HCT116 (cell line): ENCODE results near the gene PRKAR1A. TPM values are rescaled to one million over a fixed set of nuclear protein-coding genes. Genes with fewer than 3 reads are reported as not detected.

Experiments
- ATAC-seq: fragments of 200-7000 bp; cut with Tn5 transposase; 2 replicates; pipeline ENCODE4 v1.9.1; 2020; ENCODE audit warnings: mild to moderate bottlenecking, moderate library complexity
- BruUV-seq: library from RNA; stranded (reverse); fragments of 400-500 nt; replicated peaks from 2 replicates; lab custom pipeline; 2021; lab: Mats Ljungman, UMichigan
- CTCF ChIA-PET: fragments of 300-600 bp; sonication (Branson Sonifier 250); formaldehyde crosslinking; loops from one replicate; lab custom pipeline; 2021; ENCODE audit warnings: antibody characterized with exemption; lab: Charles Lee
- POLR2A ChIA-PET: fragments of 300-600, 350-600 bp; sonication (Branson Sonifier 250); formaldehyde crosslinking; loops from one replicate; lab custom pipeline; 2021; ENCODE audit warnings: antibody characterized with exemption; lab: Charles Lee
- RAD21 ChIA-PET, 2 experiments: fragments of 300-600 bp; sonication (Branson Sonifier 250); formaldehyde crosslinking; loops; one replicate each; lab custom pipeline; 2023; ENCODE audit warnings: low total read pairs in 2 of 2; ENCODE audit not compliant: uncharacterized antibody in 2 of 2, unreplicated experiment in 2 of 2, low non-redundant PET in 1 of 2; lab: Charles Lee
- DNase-seq: peaks from one replicate; pipeline ENCODE4 v3.0.0-alpha.2; 2010; ENCODE audit warnings: low read depth, low spot score
- H2AFZ ChIP-seq: fragments of 200-600 bp; shearing (Covaris generic), sonication (generic); 2 replicates; pipeline ENCODE4 v1.6.1; 2017; ENCODE audit warnings: low read depth, mixed run types, mixed read lengths, antibody characterized with exemption, low read length; ENCODE audit not compliant: poor library complexity, severe bottlenecking
- H3K27ac ChIP-seq: 2 replicates; pipeline ENCODE4 v1.5.1; 2012; ENCODE audit warnings: low read depth, low read length
- H3K27me3 ChIP-seq: fragments of 200-600 bp; sonication (generic); 2 replicates; pipeline ENCODE4 v1.6.1; 2016; ENCODE audit warnings: mixed run types, low read length, mixed read lengths; ENCODE audit not compliant: insufficient read depth
- H3K36me3 ChIP-seq, 2 experiments: fragments of 200-500 bp in 1 of 2; fragments of 200-600 bp in 1 of 2; sonication (Bioruptor generic) in 1 of 2; sonication (generic) in 1 of 2; 2 replicates each; pipeline versions ENCODE4 v1.5.1 to v1.6.1; 2014 to 2016; ENCODE audit warnings: low read length in 2 of 2, inconsistent platforms in 1 of 2, mixed read lengths in 1 of 2, mixed run types in 1 of 2; ENCODE audit not compliant: insufficient read depth in 2 of 2, control insufficient read depth in 1 of 2
- H3K4me1 ChIP-seq, 2 experiments: fragments of 200-600 bp in 1 of 2; sonication (generic) in 1 of 2; 2 replicates each; pipeline versions ENCODE4 v1.5.1 to v1.6.1; 2012 to 2017; ENCODE audit warnings: low read length in 2 of 2, inconsistent platforms in 1 of 2, mild to moderate bottlenecking in 1 of 2, mixed read lengths in 1 of 2, mixed run types in 1 of 2, moderate library complexity in 1 of 2; ENCODE audit not compliant: insufficient read depth in 2 of 2, control insufficient read depth in 1 of 2
- H3K4me2 ChIP-seq: fragments of 200-600 bp; sonication (generic); 2 replicates; pipeline ENCODE4 v1.6.1; 2017; ENCODE audit warnings: mixed run types, low read length, mixed read lengths
- H3K4me3 ChIP-seq, 2 experiments: fragments of 200-600 bp in 1 of 2; sonication (generic) in 1 of 2; replicated peaks in 1 of 2; 2 replicates each; pipeline ENCODE4 v1.5.1; 2011 to 2016; ENCODE audit warnings: low read length in 2 of 2, control low read depth in 1 of 2, low read depth in 1 of 2, mild to moderate bottlenecking in 1 of 2, mixed read lengths in 1 of 2, mixed run types in 1 of 2
- H3K79me2 ChIP-seq: fragments of 200-600 bp; sonication (generic); 2 replicates; pipeline ENCODE4 v1.6.1; 2017; ENCODE audit warnings: mild to moderate bottlenecking, mixed run types, low read length, moderate library complexity, mixed read lengths; ENCODE audit not compliant: insufficient read depth
- H3K9ac ChIP-seq: fragments of 200-600 bp; sonication (generic); 2 replicates; pipeline ENCODE4 v1.6.1; 2016; ENCODE audit warnings: low read length, mixed read lengths
- H3K9me2 ChIP-seq: fragments of 200-600 bp; sonication (generic), shearing (Covaris generic); 2 replicates; pipeline ENCODE4 v1.6.1; 2017; ENCODE audit warnings: mixed run types, mild to moderate bottlenecking, moderate library complexity; ENCODE audit not compliant: insufficient read depth
- H3K9me3 ChIP-seq, 2 experiments: fragments of 200-500 bp in 1 of 2; fragments of 200-600 bp in 1 of 2; sonication (Bioruptor generic) in 1 of 2; sonication (generic) in 1 of 2; 2 replicates each; pipeline ENCODE4 v1.6.1; 2014 to 2017; ENCODE audit warnings: low read length in 2 of 2, mixed read lengths in 2 of 2, inconsistent platforms in 1 of 2, low read depth in 1 of 2, mild to moderate bottlenecking in 1 of 2, mixed run types in 1 of 2, moderate library complexity in 1 of 2; ENCODE audit not compliant: control insufficient read depth in 1 of 2, insufficient read depth in 1 of 2
- H4K20me1 ChIP-seq: fragments of 200-600 bp; sonication (generic), shearing (Covaris generic); 2 replicates; pipeline ENCODE4 v1.6.1; 2017; ENCODE audit warnings: mixed run types, mild to moderate bottlenecking, moderate library complexity; ENCODE audit not compliant: insufficient read depth
- CEBPB ChIP-seq: IDR thresholded peaks from 2 replicates; pipeline ENCODE4 v1.6.1; 2012; ENCODE audit warnings: low read depth
- EGR1 ChIP-seq: IDR thresholded peaks from 2 replicates; pipeline ENCODE4 v1.6.1; 2012; ENCODE audit warnings: low read depth
- EZH2phosphoT487 ChIP-seq: fragments of 200-600 bp; IDR thresholded peaks from 2 replicates; pipeline ENCODE4 v1.6.1; 2018; ENCODE audit warnings: antibody characterized with exemption, borderline replicate concordance
- FOSL1 ChIP-seq: IDR thresholded peaks from 2 replicates; pipeline ENCODE4 v1.6.1; 2012; ENCODE audit warnings: low read depth
- JUND ChIP-seq: IDR thresholded peaks from 2 replicates; pipeline ENCODE4 v1.6.1; 2012
- POLR2A ChIP-seq: IDR thresholded peaks from 2 replicates; pipeline ENCODE4 v1.7.0; 2011; ENCODE audit warnings: borderline replicate concordance; ENCODE audit not compliant: insufficient read depth, insufficient read length; ENCODE audit errors: extremely low read depth
- POLR2AphosphoS5 ChIP-seq: IDR thresholded peaks from 2 replicates; pipeline ENCODE4 v1.6.1; 2011; ENCODE audit warnings: mild to moderate bottlenecking, low read depth, low read length, moderate library complexity
- SIN3A ChIP-seq: IDR thresholded peaks from 2 replicates; pipeline ENCODE4 v1.6.1; 2012; ENCODE audit warnings: low read depth
- SP1 ChIP-seq: IDR thresholded peaks from 2 replicates; pipeline ENCODE4 v1.6.1; 2012; ENCODE audit warnings: low read depth
- SRF ChIP-seq: IDR thresholded peaks from 2 replicates; pipeline ENCODE4 v1.6.1; 2012; ENCODE audit warnings: low read depth
- TCF7L2 ChIP-seq: IDR thresholded peaks from 2 replicates; pipeline ENCODE4 v1.7.0; 2011; ENCODE audit warnings: borderline replicate concordance, inconsistent platforms; ENCODE audit not compliant: insufficient read depth, insufficient read length; ENCODE audit errors: extremely low read depth
- YY1 ChIP-seq: IDR thresholded peaks from 2 replicates; pipeline ENCODE4 v1.6.1; 2011; ENCODE audit warnings: low read length, low read depth, moderate library complexity, mild to moderate bottlenecking; ENCODE audit not compliant: insufficient replicate concordance; ENCODE audit errors: extremely low read depth
- ZFX ChIP-seq: fragments of 450-650 bp; IDR thresholded peaks from 2 replicates; pipeline ENCODE4 v1.6.1; 2017
- ZNF274 ChIP-seq: fragments of 200-500 bp; sonication (Bioruptor generic); IDR thresholded peaks from 2 replicates; pipeline ENCODE4 v1.6.1; 2014; ENCODE audit warnings: mild to moderate bottlenecking, low read depth, low read length, inconsistent platforms
- intact Hi-C: fragments of 100-400 bp; cut with micrococcal nuclease; formaldehyde crosslinking; loops from 2 replicates; pipeline ENCODE4 v1.10.0; 2022
- total RNA-seq: library from RNA; stranded (reverse); gene quantifications from one replicate; pipeline ENCODE4 v1.2.1, GENCODE V29; 2021; ENCODE audit not compliant: unreplicated experiment
- TF ChIP-seq, protein P1 (sequence below): IDR thresholded peaks from 2 replicates; pipeline ENCODE4 v1.6.1; 2012
- TF ChIP-seq, protein P2 (sequence below), 3 experiments: fragments of 200-600 bp in 1 of 3; sonication (generic) in 1 of 3; IDR thresholded peaks in 2 of 3; conservative IDR thresholded peaks in 1 of 3; 2 replicates each; pipeline ENCODE4 v1.5.1; 2012 to 2017; ENCODE audit warnings: low read depth in 2 of 3, low read length in 2 of 3, antibody characterized with exemption in 1 of 3, borderline replicate concordance in 1 of 3, control low read depth in 1 of 3, mild to moderate bottlenecking in 1 of 3, mixed read lengths in 1 of 3, mixed run types in 1 of 3, moderate library complexity in 1 of 3; ENCODE audit not compliant: insufficient read depth in 1 of 3
- TF ChIP-seq, protein P3 (sequence below): IDR thresholded peaks from 2 replicates; pipeline ENCODE4 v1.6.1; 2012

PRKAR1A gene
- total RNA-seq, 1 experiment from 2014 or later: 295 TPM

DNA sequence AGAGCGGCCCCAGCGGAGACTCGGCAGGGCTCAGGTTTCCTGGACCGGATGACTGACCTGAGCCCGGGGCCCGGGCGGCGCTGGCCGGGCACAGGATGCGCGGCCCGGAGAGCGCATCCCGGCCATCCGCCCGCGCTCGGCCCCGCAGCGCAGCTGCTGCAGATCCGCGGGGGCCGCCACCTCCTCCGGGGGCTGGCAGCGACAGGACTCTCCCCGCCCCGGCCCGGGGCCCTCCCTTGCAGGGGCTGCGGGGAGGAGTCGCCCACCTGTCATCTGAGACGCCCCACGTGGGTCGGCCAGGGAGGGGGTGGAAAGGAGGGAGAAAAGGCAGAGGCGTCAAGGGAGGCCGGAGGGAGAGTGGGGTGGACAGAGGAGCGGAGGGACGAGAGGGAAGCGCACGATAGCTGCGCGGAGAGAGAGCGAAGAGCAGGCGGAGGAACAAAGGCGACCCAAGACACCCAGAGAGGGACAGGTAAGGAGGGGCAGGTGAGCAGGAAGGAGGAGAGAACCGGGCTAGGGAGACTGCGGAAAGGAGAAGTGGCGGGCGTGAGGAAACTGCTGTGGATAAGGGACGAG is 471 bp upstream of the PRKAR1A start (continued):
- no peak for TF ChIP-seq SP1
- no peak for TF ChIP-seq ZNF274
- peak; percentile 99 for TF ChIP-seq TCF7L2

DNA sequence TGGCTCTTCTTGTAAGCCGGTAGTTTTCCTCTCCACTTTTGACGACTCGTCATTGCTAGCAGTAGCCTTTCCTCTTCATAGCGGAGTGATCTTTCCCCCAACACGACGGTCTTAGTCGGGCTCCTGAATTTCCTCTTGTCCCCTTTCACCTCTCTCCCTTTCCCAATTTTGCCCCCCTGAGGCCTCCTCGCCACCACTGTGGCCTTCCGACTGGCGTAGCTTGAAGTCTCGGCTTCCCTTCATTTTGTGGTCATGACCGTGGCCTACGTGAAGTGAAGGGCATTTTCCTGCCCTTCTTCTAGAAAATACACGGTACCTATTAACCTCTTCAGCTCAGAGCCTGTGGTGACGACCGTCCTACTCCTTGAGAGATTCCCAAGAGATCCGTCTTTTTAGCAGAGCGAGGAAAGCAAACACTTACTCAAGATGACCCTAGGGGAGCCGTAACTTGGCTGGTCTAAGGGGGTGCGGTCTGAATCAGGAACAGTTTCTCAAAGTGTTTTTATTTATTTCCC is 787 bp downstream of the PRKAR1A start:
- Histone ChIP-seq H4K20me1 (0 out of 2 replicates have a peak, but pooled peaks cover 4% of the 10 kb centered on the region), H2AFZ (no peak overlapping the region), H3K9me3 (no peaks in the 10 kb centered on the region), H3K9me2 (no peaks in the 10 kb centered on the region), H3K36me3 (peaks cover 22 to 26% of the 10 kb centered on the region in 2 experiments), H3K4me1 (peaks cover 15 to 35% of the 10 kb centered on the region in 2 experiments), H3K4me3 (peak overlapping the region; percentile 85 to 88), H3K4me2 (peak overlapping the region; percentile 84), H3K79me2 (peaks cover 52% of the 10 kb centered on the region), H3K27ac (peak overlapping the region; percentile 86), H3K27me3 (no peaks in the 10 kb centered on the region), H3K9ac (peak overlapping the region; percentile 85)
- ChIA-PET RAD21 (no interaction called here), POLR2A (interaction anchor here (1.0 kb wide), 1 partner anchor 31 kb away, joined by 3 read pairs; no protein-coding TSS in a partner anchor), CTCF (interaction anchor here (0.8 to 1.4 kb wide), 3 partner anchors 13 to 571 kb away, joined by 3 read pairs; no protein-coding TSS in a partner anchor)
- DNase-seq (no peak), ATAC-seq (no peak)
- BruUV-seq: no TSS peak
- intact Hi-C loops: no loop called here
- TF ChIP-seq ZFX (peak; percentile 79), ZNF274 (no peak)

DNA sequence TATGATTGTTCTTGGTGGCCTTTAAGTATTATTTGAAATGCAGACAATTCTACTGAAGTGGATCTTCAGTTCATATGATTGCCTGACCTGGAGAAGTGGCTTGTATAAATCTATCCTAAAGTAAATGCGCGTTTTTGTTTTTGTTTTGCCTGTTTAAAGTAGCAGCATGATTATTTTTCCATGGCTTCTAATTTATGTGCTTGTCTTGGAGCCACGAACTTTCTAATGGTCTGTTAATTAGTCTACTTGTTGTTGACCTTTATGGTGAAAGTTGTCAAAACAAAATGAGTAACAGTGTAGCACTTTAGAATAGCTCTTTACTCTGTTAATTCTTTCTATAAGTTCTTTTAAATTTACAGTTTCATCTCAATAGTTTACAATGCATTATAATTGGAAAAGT is 1.7 kb downstream of the PRKAR1A start:
- Histone ChIP-seq H3K4me3 (peak overlapping the region; percentile 85 to 88), H3K4me2 (peak overlapping the region; percentile 84), H3K9ac (peak overlapping the region; percentile 85), H2AFZ (no peak overlapping the region), H3K79me2 (peaks cover 59% of the 10 kb centered on the region), H3K27me3 (no peaks in the 10 kb centered on the region), H3K36me3 (peaks cover 29 to 30% of the 10 kb centered on the region in 2 experiments), H3K27ac (no peak overlapping the region), H4K20me1 (0 out of 2 replicates have a peak, but pooled peaks cover 4% of the 10 kb centered on the region), H3K9me3 (no peaks in the 10 kb centered on the region), H3K9me2 (no peaks in the 10 kb centered on the region), H3K4me1 (peaks cover 15 to 35% of the 10 kb centered on the region in 2 experiments)
- RAD21 ChIA-PET: no interaction called here
- POLR2A ChIA-PET: no interaction called here
- ATAC-seq (no peak), DNase-seq (no peak)
- intact Hi-C loops: no loop called here
- CTCF ChIA-PET: no interaction called here
- TF ChIP-seq POLR2AphosphoS5 (no peak), SIN3A (no peak), YY1 (no peak), ZNF274 (no peak), ZFX (no peak), SP1 (no peak), TCF7L2 (no peak), SRF (no peak), CEBPB (no peak), EGR1 (no peak), POLR2A (no peak), FOSL1 (no peak), JUND (no peak), EZH2phosphoT487 (no peak)
- TF ChIP-seq, protein P1, sequence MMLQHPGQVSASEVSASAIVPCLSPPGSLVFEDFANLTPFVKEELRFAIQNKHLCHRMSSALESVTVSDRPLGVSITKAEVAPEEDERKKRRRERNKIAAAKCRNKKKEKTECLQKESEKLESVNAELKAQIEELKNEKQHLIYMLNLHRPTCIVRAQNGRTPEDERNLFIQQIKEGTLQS: no peak
- TF ChIP-seq, protein P2, sequence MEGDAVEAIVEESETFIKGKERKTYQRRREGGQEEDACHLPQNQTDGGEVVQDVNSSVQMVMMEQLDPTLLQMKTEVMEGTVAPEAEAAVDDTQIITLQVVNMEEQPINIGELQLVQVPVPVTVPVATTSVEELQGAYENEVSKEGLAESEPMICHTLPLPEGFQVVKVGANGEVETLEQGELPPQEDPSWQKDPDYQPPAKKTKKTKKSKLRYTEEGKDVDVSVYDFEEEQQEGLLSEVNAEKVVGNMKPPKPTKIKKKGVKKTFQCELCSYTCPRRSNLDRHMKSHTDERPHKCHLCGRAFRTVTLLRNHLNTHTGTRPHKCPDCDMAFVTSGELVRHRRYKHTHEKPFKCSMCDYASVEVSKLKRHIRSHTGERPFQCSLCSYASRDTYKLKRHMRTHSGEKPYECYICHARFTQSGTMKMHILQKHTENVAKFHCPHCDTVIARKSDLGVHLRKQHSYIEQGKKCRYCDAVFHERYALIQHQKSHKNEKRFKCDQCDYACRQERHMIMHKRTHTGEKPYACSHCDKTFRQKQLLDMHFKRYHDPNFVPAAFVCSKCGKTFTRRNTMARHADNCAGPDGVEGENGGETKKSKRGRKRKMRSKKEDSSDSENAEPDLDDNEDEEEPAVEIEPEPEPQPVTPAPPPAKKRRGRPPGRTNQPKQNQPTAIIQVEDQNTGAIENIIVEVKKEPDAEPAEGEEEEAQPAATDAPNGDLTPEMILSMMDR (IDR thresholded peaks at IDR 0.05 in 2 of 3, conservative IDR thresholded peaks at IDR 0.05 in 1 of 3; ENCODE audit: borderline replicate concordance in 1 of 3, insufficient read depth in 1 of 3, low read depth in 2 of 3, low read length in 2 of 3): no peak
- TF ChIP-seq, protein P3, sequence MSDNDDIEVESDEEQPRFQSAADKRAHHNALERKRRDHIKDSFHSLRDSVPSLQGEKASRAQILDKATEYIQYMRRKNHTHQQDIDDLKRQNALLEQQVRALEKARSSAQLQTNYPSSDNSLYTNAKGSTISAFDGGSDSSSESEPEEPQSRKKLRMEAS: no peak
- BruUV-seq: no TSS peak
